ENCODE measurements around the gene KLF6.

KLF6 gene

GRCh38 chr10:3806603-3807002 lies 21.6 kb upstream of the KLF6 start:
- peaks cover 64% of the 10 kb centered on the region for H3K4me1 Mint-ChIP-seq
- peak overlapping the region; percentile 57 for H3K4me3 Mint-ChIP-seq
- H3K27me3 Mint-ChIP-seq: no peaks in the 10 kb centered on the region
- no peak for ATAC-seq (replicated peaks; ENCODE audit: extremely low read depth, poor library complexity, severe bottlenecking)
- DNase-seq (ENCODE audit: low spot score in 2 of 2): no peak
- no peak overlapping the region for H3K27ac Mint-ChIP-seq (ENCODE audit: low read depth)
- no peaks in the 10 kb centered on the region for H3K9me3 Mint-ChIP-seq
- peaks cover 41% of the 10 kb centered on the region for H3K36me3 Mint-ChIP-seq (ENCODE audit: insufficient read depth)

- no peak for DNase-seq (ENCODE audit: low spot score in 2 of 2)
- Mint-ChIP-seq H3K9me3 (no peaks in the 10 kb centered on the region), H3K36me3 (ENCODE audit: insufficient read depth) (peaks cover 41% of the 10 kb centered on the region), H3K27ac (ENCODE audit: low read depth) (no peak overlapping the region), H3K27me3 (no peaks in the 10 kb centered on the region), H3K4me3 (peak overlapping the region; percentile 57), H3K4me1 (peaks cover 59% of the 10 kb centered on the region)
- ATAC-seq (replicated peaks; ENCODE audit: extremely low read depth, poor library complexity, severe bottlenecking): no peak
Observed at GRCh38 chr10:3805791-3806461, 20.9 kb upstream of the KLF6 start.

- H3K9me3 Mint-ChIP-seq: no peaks in the 10 kb centered on the region
- H3K4me1 Mint-ChIP-seq: peaks cover 58% of the 10 kb centered on the region
Observed at GRCh38 chr10:3805201-3805790, 20.3 kb upstream of the KLF6 start.

GRCh38 chr10:3803927-3804741 lies 19.1 kb upstream of the KLF6 start:
- Mint-ChIP-seq H3K27ac (ENCODE audit: low read depth) (no peak overlapping the region), H3K4me1 (peaks cover 58% of the 10 kb centered on the region)
- DNase-seq (ENCODE audit: low spot score in 2 of 2): peak; percentile 48 to 78

More at GRCh38 chr10:3805201-3805790, 20.3 kb upstream of the KLF6 start:
- Mint-ChIP-seq H3K36me3 (ENCODE audit: insufficient read depth) (peaks cover 38% of the 10 kb centered on the region), H3K27me3 (no peaks in the 10 kb centered on the region), H3K4me3 (peak overlapping the region; percentile 57), H3K27ac (ENCODE audit: low read depth) (no peak overlapping the region)
- ATAC-seq (replicated peaks; ENCODE audit: extremely low read depth, poor library complexity, severe bottlenecking): peak; percentile 73
- DNase-seq (ENCODE audit: low spot score in 2 of 2): peak in 1 of 2 donors; percentile 74

GRCh38 chr10:3803295-3803926 lies 18.4 kb upstream of the KLF6 start:
- Mint-ChIP-seq H3K36me3 (ENCODE audit: insufficient read depth) (peaks cover 27% of the 10 kb centered on the region), H3K4me1 (peaks cover 58% of the 10 kb centered on the region), H3K4me3 (peak overlapping the region; percentile 57), H3K9me3 (no peaks in the 10 kb centered on the region), H3K27me3 (no peaks in the 10 kb centered on the region), H3K27ac (ENCODE audit: low read depth) (no peak overlapping the region)
- no peak for DNase-seq (ENCODE audit: low spot score in 2 of 2)
- no peak for ATAC-seq (replicated peaks; ENCODE audit: extremely low read depth, poor library complexity, severe bottlenecking)

More at GRCh38 chr10:3803927-3804741, 19.1 kb upstream of the KLF6 start:
- no peaks in the 10 kb centered on the region for H3K9me3 Mint-ChIP-seq
- H3K36me3 Mint-ChIP-seq (ENCODE audit: insufficient read depth): peaks cover 33% of the 10 kb centered on the region
- peak; percentile 67 for ATAC-seq (replicated peaks; ENCODE audit: extremely low read depth, poor library complexity, severe bottlenecking)
- H3K4me3 Mint-ChIP-seq: peak overlapping the region; percentile 57
- no peaks in the 10 kb centered on the region for H3K27me3 Mint-ChIP-seq

GRCh38 chr10:3802526-3803265 lies 17.7 kb upstream of the KLF6 start:
- Mint-ChIP-seq H3K4me3 (no peak overlapping the region), H3K9me3 (no peaks in the 10 kb centered on the region), H3K36me3 (ENCODE audit: insufficient read depth) (peaks cover 27% of the 10 kb centered on the region), H3K27ac (ENCODE audit: low read depth) (no peak overlapping the region), H3K27me3 (no peaks in the 10 kb centered on the region), H3K4me1 (peaks cover 59% of the 10 kb centered on the region)
- DNase-seq (ENCODE audit: low spot score in 2 of 2) (no peak), ATAC-seq (replicated peaks; ENCODE audit: extremely low read depth, poor library complexity, severe bottlenecking) (no peak)

GRCh38 chr10:3801558-3802192 lies 16.7 kb upstream of the KLF6 start:
- Mint-ChIP-seq H3K4me3 (no peak overlapping the region), H3K27me3 (no peaks in the 10 kb centered on the region), H3K36me3 (ENCODE audit: insufficient read depth) (peaks cover 23% of the 10 kb centered on the region), H3K27ac (ENCODE audit: low read depth) (no peak overlapping the region), H3K4me1 (peaks cover 49% of the 10 kb centered on the region), H3K9me3 (no peaks in the 10 kb centered on the region)
- DNase-seq (ENCODE audit: low spot score in 2 of 2) (no peak), ATAC-seq (replicated peaks; ENCODE audit: extremely low read depth, poor library complexity, severe bottlenecking) (no peak)

GRCh38 chr10:3800586-3800985 lies 15.6 kb upstream of the KLF6 start:
- Mint-ChIP-seq H3K27me3 (no peaks in the 10 kb centered on the region), H3K9me3 (no peaks in the 10 kb centered on the region), H3K4me1 (peaks cover 46% of the 10 kb centered on the region), H3K4me3 (peak overlapping the region; percentile 35), H3K27ac (ENCODE audit: low read depth) (peak overlapping the region; percentile 39), H3K36me3 (ENCODE audit: insufficient read depth) (peaks cover 19% of the 10 kb centered on the region)
- DNase-seq (ENCODE audit: low spot score in 2 of 2): no peak
- no peak for ATAC-seq (replicated peaks; ENCODE audit: extremely low read depth, poor library complexity, severe bottlenecking)

GRCh38 chr10:3797750-3798149 lies 12.7 kb upstream of the KLF6 start:
- H3K36me3 Mint-ChIP-seq (ENCODE audit: insufficient read depth): peaks cover 1% of the 10 kb centered on the region
- ATAC-seq (replicated peaks; ENCODE audit: extremely low read depth, poor library complexity, severe bottlenecking) (no peak), DNase-seq (ENCODE audit: low spot score in 2 of 2) (no peak)
- no peaks in the 10 kb centered on the region for H3K9me3 Mint-ChIP-seq
- H3K27me3 Mint-ChIP-seq: no peaks in the 10 kb centered on the region
- no peak overlapping the region for H3K27ac Mint-ChIP-seq (ENCODE audit: low read depth)
- H3K4me3 Mint-ChIP-seq: no peak overlapping the region
- peaks cover 31% of the 10 kb centered on the region for H3K4me1 Mint-ChIP-seq

GRCh38 chr10:3793553-3793952 lies 8.5 kb upstream of the KLF6 start:
- Mint-ChIP-seq H3K4me1 (peaks cover 14% of the 10 kb centered on the region), H3K4me3 (no peak overlapping the region), H3K36me3 (ENCODE audit: insufficient read depth) (no peaks in the 10 kb centered on the region), H3K9me3 (no peaks in the 10 kb centered on the region), H3K27ac (ENCODE audit: low read depth) (no peak overlapping the region), H3K27me3 (no peaks in the 10 kb centered on the region)
- DNase-seq (ENCODE audit: low spot score in 2 of 2) (no peak), ATAC-seq (replicated peaks; ENCODE audit: extremely low read depth, poor library complexity, severe bottlenecking) (no peak)

GRCh38 chr10:3792710-3793219 lies 7.8 kb upstream of the KLF6 start:
- ATAC-seq (replicated peaks; ENCODE audit: extremely low read depth, poor library complexity, severe bottlenecking) (no peak), DNase-seq (ENCODE audit: low spot score in 2 of 2) (no peak)
- H3K4me1 Mint-ChIP-seq: peaks cover 7% of the 10 kb centered on the region
- no peak overlapping the region for H3K27ac Mint-ChIP-seq (ENCODE audit: low read depth)
- no peaks in the 10 kb centered on the region for H3K36me3 Mint-ChIP-seq (ENCODE audit: insufficient read depth)
- no peak overlapping the region for H3K4me3 Mint-ChIP-seq
- no peaks in the 10 kb centered on the region for H3K9me3 Mint-ChIP-seq
- no peaks in the 10 kb centered on the region for H3K27me3 Mint-ChIP-seq
